RKO (cell line): Measurements from ENCODE around the gene POTEM.
"Not testable (repeated sequence)": the region's sequence is repeated elsewhere in the genome, so short reads cannot be mapped to it uniquely, and the experiment has no call there.

Experiments used
- DNase-seq: peaks from one replicate; pipeline ENCODE4 v3.0.0-alpha.2; 2016; ENCODE audit warnings: low spot score

The POTEM gene

DNA sequence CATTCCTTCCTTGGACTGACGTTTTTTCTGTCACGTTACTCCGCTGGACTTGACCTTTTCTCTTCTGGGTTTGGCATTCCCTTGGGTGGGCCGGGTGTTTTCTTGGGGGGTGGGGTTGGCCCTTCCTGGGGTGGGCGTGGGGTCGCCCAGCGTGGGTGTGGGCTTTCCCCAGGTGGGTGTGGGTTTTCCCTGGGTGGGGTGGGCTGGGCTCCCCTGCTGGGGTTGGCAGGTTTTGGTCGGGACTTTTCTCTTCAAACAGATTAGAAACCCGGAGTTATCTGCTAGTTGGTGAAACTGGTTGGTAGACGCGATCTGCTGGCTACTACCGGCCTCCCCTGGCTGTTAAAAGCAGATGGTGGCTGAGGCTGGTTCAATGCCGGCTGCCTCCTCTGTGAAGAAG, at the start of gene POTEM:
Gene POTEM, plus strand, starts transcription at position 301 of the 400 bp plus-strand sequence. Its CDS starts 52 bp downstream, at position 353.
- DNase-seq, result not testable (repeated sequence)

GRCh38 chr14:18918345-18918744, 48.9 kb upstream of the POTEM start:
- not testable (repeated sequence) for DNase-seq

DNA sequence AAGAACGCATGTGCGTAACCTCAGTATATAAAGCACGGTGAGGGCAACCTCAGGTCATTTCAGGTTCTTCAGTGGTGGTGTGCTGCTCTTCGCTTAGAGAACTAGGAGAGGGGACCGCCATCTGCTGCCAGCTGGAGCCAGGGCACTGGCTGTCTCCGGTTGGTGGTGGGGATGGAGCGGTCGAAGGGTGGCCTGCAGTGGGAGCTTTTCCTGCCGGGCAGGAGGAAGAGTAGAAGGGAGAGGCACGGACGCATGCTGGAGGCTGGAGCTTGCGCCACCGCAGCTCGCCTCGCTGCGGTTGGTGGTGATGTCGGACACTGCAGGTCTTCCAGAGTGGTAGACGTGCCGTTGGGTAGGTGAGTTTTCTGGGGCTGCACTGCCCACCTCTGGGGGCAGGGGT, 47.2 kb upstream of the POTEM start:
- not testable (repeated sequence) for DNase-seq

GRCh38 chr14:18921055-18921701, 46.1 kb upstream of the POTEM start:
- not testable (repeated sequence) for DNase-seq

- DNase-seq, result not testable (repeated sequence)
These were observed 30.4 kb upstream of the POTEM start for GRCh38 chr14:18936848-18937247.

- DNase-seq, result not testable (repeated sequence)
These were observed 28.5 kb upstream of the POTEM start for GRCh38 chr14:18938733-18939132.

DNA sequence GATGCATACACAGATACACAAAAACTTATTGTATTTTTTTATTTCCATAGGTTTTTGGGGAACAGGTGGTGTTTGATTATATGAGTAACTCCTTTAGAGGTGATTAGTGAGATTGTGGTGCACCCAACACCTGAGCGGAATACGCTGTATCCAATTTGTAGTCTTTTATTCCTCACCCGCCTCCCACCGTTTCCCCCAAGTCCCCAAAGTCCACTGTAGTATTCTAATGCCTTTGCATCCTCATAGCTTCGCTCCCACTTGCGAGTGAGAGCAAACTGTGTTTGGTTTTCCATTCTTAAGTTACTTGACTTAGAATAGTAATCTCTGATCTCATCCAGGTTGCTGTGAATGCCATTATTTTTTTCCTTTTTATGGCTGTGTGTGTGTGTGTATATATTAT, 17.3 kb upstream of the POTEM start:
- not testable (repeated sequence) for DNase-seq

DNA sequence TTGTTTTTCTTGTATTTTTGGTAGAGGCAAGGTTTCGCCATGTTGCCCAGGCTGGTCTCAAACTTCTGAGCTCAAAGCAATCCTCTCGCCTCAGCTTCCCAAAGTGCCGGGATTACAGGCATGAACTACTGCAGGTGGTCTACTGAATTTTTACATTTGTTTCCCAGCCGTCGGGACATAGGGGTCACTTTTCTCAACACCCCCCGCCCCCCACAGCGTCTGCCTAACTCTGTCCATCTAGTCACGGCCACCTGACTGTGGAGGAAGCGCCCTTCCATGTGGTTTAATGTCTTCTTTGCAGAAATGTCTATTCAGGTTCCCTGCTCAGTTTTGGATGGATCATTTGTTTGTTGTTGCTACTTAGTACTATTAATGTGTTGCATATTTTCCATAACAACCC, 14.1 kb upstream of the POTEM start:
- DNase-seq, result not testable (repeated sequence)

GRCh38 chr14:18955816-18956215, 11.4 kb upstream of the POTEM start:
- not testable (repeated sequence) for DNase-seq

GRCh38 chr14:18961576-18961975, 5.7 kb upstream of the POTEM start:
- not testable (repeated sequence) for DNase-seq

DNA sequence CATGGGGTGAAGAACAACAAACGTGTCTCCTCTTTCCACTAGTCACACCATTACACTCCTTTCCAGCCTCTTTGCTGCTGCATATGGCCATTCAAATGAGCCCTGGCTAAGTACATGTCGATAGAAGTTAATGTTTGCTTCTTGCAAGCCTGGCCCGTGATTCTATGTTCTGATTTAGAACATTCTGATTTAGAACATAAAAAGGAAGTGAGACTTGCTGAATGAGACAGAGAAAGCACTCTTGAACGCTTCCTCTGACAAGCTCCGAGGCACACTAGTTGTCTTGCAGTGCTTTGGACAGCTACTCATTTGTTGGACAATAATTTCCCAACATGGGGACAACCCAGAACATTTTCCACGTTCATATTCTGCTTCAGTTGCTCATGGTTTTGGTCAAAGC, 5.1 kb upstream of the POTEM start:
- not testable (repeated sequence) for DNase-seq

DNA sequence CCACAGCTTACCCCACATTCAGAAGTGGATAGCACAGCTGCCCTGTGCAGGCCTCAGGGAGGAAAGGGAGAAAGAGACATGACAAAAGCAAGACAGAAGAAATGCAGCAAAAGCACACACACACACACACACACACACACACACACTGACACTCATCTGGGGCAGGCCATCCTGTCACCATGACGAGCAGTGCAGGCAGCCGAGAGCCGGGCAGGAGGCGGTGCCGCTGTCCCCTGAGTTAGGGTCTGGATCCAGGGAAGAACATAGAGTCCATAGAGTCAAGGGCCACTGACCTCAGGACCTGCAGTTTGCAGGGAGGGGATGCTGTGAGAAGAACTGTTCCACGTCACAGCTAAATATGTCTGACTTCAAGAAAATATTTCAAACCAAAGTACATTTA, 4.0 kb upstream of the POTEM start:
- DNase-seq, result not testable (repeated sequence)

DNA sequence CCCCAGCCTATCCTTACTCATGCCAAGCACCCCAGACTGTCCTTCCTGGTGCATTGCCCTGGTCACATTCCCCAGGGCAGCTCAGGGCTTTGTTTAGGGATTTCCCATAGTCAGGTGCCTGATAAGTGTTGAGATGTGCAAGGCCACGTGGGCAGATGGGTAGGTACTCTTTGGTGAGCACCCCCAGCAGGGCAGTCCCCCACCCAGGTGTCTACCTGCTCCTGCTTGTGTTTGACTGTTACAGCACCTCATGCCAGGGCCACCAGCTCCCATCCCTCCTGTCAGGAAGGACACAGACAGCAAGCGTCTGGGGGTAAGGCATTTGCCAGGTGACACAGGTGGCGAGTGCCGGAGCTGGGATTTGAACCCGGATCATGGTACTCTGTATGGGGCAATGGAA, 2.4 kb upstream of the POTEM start:
- not testable (repeated sequence) for DNase-seq

GRCh38 chr14:19002566-19002965, 35.3 kb downstream of the POTEM start:
- not testable (repeated sequence) for DNase-seq

GRCh38 chr14:19006490-19006889, 39.3 kb downstream of the POTEM start:
- not testable (repeated sequence) for DNase-seq

GRCh38 chr14:19007678-19008077, 40.4 kb downstream of the POTEM start:
- not testable (repeated sequence) for DNase-seq

- not testable (repeated sequence) for DNase-seq
These were observed 43.8 kb downstream of the POTEM start for GRCh38 chr14:19011029-19011428.

DNA sequence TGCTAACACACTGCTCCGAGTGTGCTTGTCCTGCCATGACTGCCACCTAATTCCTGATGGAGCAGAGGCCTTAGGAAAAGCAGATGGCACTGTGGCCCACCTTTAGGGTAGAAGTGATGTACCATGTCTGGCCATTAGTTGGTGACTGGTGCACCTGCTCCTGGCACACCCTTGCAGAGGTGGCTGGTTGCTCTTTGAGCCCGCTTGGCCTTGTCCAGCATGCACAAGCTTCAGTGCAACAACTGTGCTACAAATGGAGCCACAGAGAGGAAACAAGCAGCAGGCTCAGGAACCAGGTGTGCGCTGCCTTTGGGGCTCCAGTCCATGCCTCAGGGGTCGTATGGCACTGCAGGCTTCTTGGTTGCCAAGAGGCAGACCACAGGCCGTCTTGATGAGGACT, 44.5 kb downstream of the POTEM start:
- not testable (repeated sequence) for DNase-seq

GRCh38 chr14:19015185-19015584, 48.0 kb downstream of the POTEM start:
- DNase-seq, result not testable (repeated sequence)

DNA sequence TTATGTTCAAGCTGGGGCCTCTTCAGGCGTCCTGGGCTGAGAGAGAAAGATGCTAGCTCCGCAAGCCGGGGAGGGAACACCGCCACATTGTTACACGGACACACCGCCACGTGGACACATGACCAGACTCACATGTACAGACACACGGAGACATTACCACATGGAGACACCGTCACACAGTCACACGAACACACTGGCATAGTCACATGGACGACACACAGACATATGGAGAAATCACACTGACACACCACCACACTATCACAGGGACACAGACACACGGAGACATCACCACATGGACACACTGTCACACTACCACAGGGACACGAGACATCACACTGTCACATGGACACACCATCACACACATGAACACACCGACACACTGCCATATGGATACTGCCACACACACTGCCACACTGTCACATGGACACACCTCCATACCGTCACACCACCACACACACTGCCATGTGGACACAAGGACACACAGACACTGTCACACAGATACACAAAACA, 57.9 kb downstream of the POTEM start:
- not testable (repeated sequence) for DNase-seq

DNA sequence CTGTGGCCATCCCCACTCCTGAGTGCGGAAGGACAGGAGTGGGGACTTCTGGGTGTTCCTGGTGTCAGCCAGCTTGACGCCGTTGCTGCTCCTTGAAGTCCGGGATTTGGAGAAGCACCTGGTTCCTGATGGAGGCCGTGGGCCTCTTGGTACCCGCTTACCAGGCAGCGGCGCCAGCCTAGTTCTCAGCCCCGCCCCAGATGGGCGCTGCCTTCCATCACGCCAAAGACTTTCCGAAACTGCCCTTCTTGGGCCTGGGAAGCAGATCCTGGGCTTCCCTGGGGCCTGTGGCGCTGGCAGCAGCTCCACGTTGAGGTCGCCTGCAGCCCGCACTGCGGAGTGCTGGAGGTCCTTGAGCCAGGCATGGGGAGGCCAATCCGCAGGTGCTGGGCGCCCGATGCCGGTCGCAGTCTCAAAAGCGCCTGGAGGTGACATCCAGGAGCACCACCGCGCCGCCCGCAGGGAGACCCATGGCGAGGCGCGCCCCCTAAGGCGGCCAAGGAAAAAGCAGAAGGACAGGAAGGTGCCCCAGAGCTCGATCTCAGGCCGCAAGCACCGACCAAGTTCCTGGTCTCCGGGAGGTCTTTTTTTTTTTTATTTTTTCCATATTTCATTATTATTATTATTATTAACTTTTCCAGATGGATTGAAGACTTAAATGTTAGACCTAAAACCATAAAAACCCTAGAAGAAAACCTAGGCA, 59.6 kb downstream of the POTEM start:
- not testable (repeated sequence) for DNase-seq

DNA sequence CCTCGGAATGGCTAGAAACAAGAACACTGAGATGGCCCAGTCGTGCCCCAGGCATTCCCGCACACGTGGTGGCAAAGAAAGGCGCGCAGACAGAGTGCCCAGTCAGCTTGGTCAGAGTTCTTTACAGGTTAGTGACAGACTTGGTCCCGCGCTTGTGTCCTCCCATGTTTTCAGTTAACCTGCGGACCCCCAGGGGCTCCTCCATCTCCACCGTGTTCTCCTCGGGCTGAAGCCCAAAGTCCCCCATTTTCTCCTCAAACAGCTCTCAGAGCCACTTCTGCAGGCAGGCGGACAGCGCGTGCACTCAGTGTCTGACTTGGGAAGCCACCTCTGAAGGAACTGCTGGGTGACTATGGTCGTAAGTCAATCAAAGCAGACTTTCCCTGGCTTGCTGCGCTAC, 60.7 kb downstream of the POTEM start:
- not testable (repeated sequence) for DNase-seq

DNA sequence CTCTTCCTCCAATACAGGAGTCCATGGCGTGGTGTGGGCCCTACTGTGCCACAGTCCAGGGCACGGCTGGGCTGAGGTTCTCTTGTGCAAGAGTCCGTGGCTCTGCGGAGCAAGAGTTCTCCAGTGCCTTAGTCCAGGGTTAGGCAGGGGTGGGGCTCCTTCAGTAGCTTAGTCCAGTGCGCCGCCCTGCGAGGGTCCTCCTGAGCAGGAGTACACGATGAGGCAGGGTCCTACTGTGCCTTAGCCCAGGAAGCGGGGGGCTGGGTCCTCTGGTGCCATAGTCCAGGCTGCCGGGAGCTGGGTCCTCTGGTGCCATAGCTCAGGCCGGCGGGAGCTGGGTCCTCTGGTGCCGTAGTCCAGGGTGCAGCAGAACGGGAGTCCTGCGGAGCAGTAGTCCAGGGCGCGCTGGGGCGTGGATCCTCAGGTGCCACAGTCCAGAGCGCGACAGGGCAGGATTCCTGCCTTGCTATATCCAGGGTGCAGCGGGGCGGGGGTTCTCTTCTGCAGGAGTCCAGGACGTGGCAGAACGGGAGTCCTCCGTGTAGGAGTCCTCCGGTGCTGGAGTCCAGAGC, 69.7 kb downstream of the POTEM start:
- DNase-seq, result not testable (repeated sequence)
